IPS-20b (cell line): Measurements from ENCODE around the gene NHS.

Experiments
- H3K27ac ChIP-seq: one replicate; pipeline ENCODE4 v1.5.1; 2013; ENCODE audit warnings: low read length
- H3K27me3 ChIP-seq: 2 replicates; pipeline ENCODE4 v1.6.1; 2013; ENCODE audit warnings: mild to moderate bottlenecking, low read length, inconsistent platforms; ENCODE audit not compliant: insufficient read depth
- H3K36me3 ChIP-seq: 2 replicates; pipeline ENCODE4 v1.6.1; 2013; ENCODE audit warnings: low read depth, mild to moderate bottlenecking, inconsistent platforms, low read length, moderate library complexity; ENCODE audit not compliant: insufficient read depth
- H3K4me1 ChIP-seq: 2 replicates; pipeline ENCODE4 v1.6.1; 2013; ENCODE audit warnings: mild to moderate bottlenecking, control low read depth, inconsistent platforms, low read length, moderate library complexity; ENCODE audit not compliant: insufficient read depth
- H3K4me3 ChIP-seq: 2 replicates; pipeline ENCODE4 v1.5.1; 2013; ENCODE audit warnings: mild to moderate bottlenecking, low read length, inconsistent platforms
- H3K9ac ChIP-seq: 2 replicates; pipeline ENCODE4 v1.6.1; 2013; ENCODE audit warnings: low read depth, mild to moderate bottlenecking, inconsistent platforms, low read length, moderate library complexity
- H3K9me3 ChIP-seq: 2 replicates; pipeline ENCODE4 v1.6.1; 2013; ENCODE audit warnings: mild to moderate bottlenecking, low read depth, low read length, inconsistent platforms; ENCODE audit not compliant: insufficient read depth

NHS gene

GRCh38 chrX:17685026-17685425 lies 310.0 kb downstream of the NHS start:
- H3K9me3 ChIP-seq = no peaks in the 10 kb centered on the region
- no peaks in the 10 kb centered on the region for H3K27me3 ChIP-seq
- peaks cover 5% of the 10 kb centered on the region; the same call in 1 of the 2 replicates for H3K4me1 ChIP-seq
- no peak overlapping the region for H3K9ac ChIP-seq
- no peak overlapping the region for H3K27ac ChIP-seq
- no peak overlapping the region for H3K4me3 ChIP-seq
- no peaks in the 10 kb centered on the region for H3K36me3 ChIP-seq

GRCh38 chrX:17687648-17688047 lies 312.6 kb downstream of the NHS start:
- H3K27me3 ChIP-seq = no peaks in the 10 kb centered on the region
- H3K9ac ChIP-seq = no peak overlapping the region
- no peak overlapping the region for H3K27ac ChIP-seq
- H3K4me3 ChIP-seq = no peak overlapping the region
- peaks cover 5% of the 10 kb centered on the region; the same call in 1 of the 2 replicates for H3K4me1 ChIP-seq
- no peaks in the 10 kb centered on the region for H3K36me3 ChIP-seq
- H3K9me3 ChIP-seq = no peaks in the 10 kb centered on the region

- no peak overlapping the region for H3K4me3 ChIP-seq
- H3K36me3 ChIP-seq = no peaks in the 10 kb centered on the region
- H3K9me3 ChIP-seq = no peaks in the 10 kb centered on the region
- H3K27me3 ChIP-seq = no peaks in the 10 kb centered on the region
- no peak overlapping the region for H3K9ac ChIP-seq
- H3K4me1 ChIP-seq = peaks cover 5% of the 10 kb centered on the region; the same call in 1 of the 2 replicates
- H3K27ac ChIP-seq = no peak overlapping the region
These were observed 315.0 kb downstream of the NHS start for GRCh38 chrX:17689971-17690409.

- Histone ChIP-seq H3K9me3 (no peaks in the 10 kb centered on the region), H3K27ac (no peak overlapping the region), H3K9ac (no peak overlapping the region), H3K36me3 (no peaks in the 10 kb centered on the region), H3K4me3 (no peak overlapping the region), H3K4me1 (peaks cover 5% of the 10 kb centered on the region; the same call in 1 of the 2 replicates), H3K27me3 (no peaks in the 10 kb centered on the region)
These were observed 317.8 kb downstream of the NHS start for GRCh38 chrX:17692709-17693346.

- Histone ChIP-seq H3K36me3 (no peaks in the 10 kb centered on the region), H3K9me3 (no peaks in the 10 kb centered on the region), H3K27ac (no peak overlapping the region), H3K27me3 (no peaks in the 10 kb centered on the region), H3K9ac (no peak overlapping the region), H3K4me3 (no peak overlapping the region), H3K4me1 (no peaks in the 10 kb centered on the region; the same call in 1 of the 2 replicates)
These were observed 322.2 kb downstream of the NHS start for GRCh38 chrX:17697191-17697590.

GRCh38 chrX:17700976-17701375 lies 326.0 kb downstream of the NHS start:
- Histone ChIP-seq H3K9me3 (no peaks in the 10 kb centered on the region), H3K27me3 (no peaks in the 10 kb centered on the region), H3K4me1 (no peaks in the 10 kb centered on the region), H3K27ac (no peak overlapping the region), H3K9ac (no peak overlapping the region), H3K4me3 (no peak overlapping the region), H3K36me3 (no peaks in the 10 kb centered on the region)

- H3K4me1 ChIP-seq = no peaks in the 10 kb centered on the region
- no peaks in the 10 kb centered on the region for H3K9me3 ChIP-seq
- no peaks in the 10 kb centered on the region for H3K36me3 ChIP-seq
- no peaks in the 10 kb centered on the region for H3K27me3 ChIP-seq
- H3K4me3 ChIP-seq = no peak overlapping the region
- no peak overlapping the region for H3K27ac ChIP-seq
- no peak overlapping the region for H3K9ac ChIP-seq
These were observed 328.2 kb downstream of the NHS start for GRCh38 chrX:17703201-17703600.

GRCh38 chrX:17705211-17705610 lies 330.2 kb downstream of the NHS start:
- H3K9me3 ChIP-seq = no peaks in the 10 kb centered on the region
- no peak overlapping the region for H3K27ac ChIP-seq
- no peaks in the 10 kb centered on the region for H3K36me3 ChIP-seq
- H3K4me1 ChIP-seq = no peaks in the 10 kb centered on the region
- H3K9ac ChIP-seq = no peak overlapping the region
- no peaks in the 10 kb centered on the region for H3K27me3 ChIP-seq
- H3K4me3 ChIP-seq = no peak overlapping the region

GRCh38 chrX:17706676-17707075 lies 331.7 kb downstream of the NHS start:
- H3K36me3 ChIP-seq = no peaks in the 10 kb centered on the region

GRCh38 chrX:17707731-17708130 lies 332.7 kb downstream of the NHS start:
- no peaks in the 10 kb centered on the region for H3K27me3 ChIP-seq
- H3K36me3 ChIP-seq = no peaks in the 10 kb centered on the region
- H3K9ac ChIP-seq = no peak overlapping the region
- H3K4me1 ChIP-seq = no peaks in the 10 kb centered on the region
- no peak overlapping the region for H3K4me3 ChIP-seq
- no peak overlapping the region for H3K27ac ChIP-seq
- H3K9me3 ChIP-seq = no peaks in the 10 kb centered on the region

More at GRCh38 chrX:17706676-17707075, 331.7 kb downstream of the NHS start:
- Histone ChIP-seq H3K27ac (no peak overlapping the region), H3K27me3 (no peaks in the 10 kb centered on the region), H3K9ac (no peak overlapping the region), H3K4me3 (no peak overlapping the region), H3K4me1 (no peaks in the 10 kb centered on the region), H3K9me3 (no peaks in the 10 kb centered on the region)

GRCh38 chrX:17710871-17711301 lies 335.9 kb downstream of the NHS start:
- Histone ChIP-seq H3K9ac (no peak overlapping the region), H3K9me3 (no peaks in the 10 kb centered on the region), H3K27me3 (no peaks in the 10 kb centered on the region), H3K4me1 (no peaks in the 10 kb centered on the region), H3K36me3 (no peaks in the 10 kb centered on the region), H3K4me3 (no peak overlapping the region), H3K27ac (no peak overlapping the region)

- H3K27ac ChIP-seq = no peak overlapping the region
- no peaks in the 10 kb centered on the region for H3K4me1 ChIP-seq
- no peak overlapping the region for H3K4me3 ChIP-seq
- no peaks in the 10 kb centered on the region for H3K9me3 ChIP-seq
- H3K27me3 ChIP-seq = no peaks in the 10 kb centered on the region
- H3K9ac ChIP-seq = no peak overlapping the region
- no peaks in the 10 kb centered on the region for H3K36me3 ChIP-seq
These were observed 338.3 kb downstream of the NHS start for GRCh38 chrX:17713288-17713687.
